Neural cell (in vitro differentiated cells): ENCODE results near the gene ZNF516. TPM values are rescaled to one million over a fixed set of nuclear protein-coding genes. Genes with fewer than 3 reads are reported as not detected.

Source experiments
- H2AFZ ChIP-seq: fragments of 200-600, 300-800 bp; sonication (generic), shearing (Covaris generic); 2 replicates; pipeline ENCODE4 v1.6.0; 2014; ENCODE audit warnings: low read depth, mild to moderate bottlenecking, antibody characterized with exemption, low read length, moderate library complexity
- H3F3A ChIP-seq: fragments of 200-600 bp; shearing (Covaris generic); 2 replicates; pipeline ENCODE4 v1.6.1; 2016; ENCODE audit warnings: mild to moderate bottlenecking, moderate library complexity, mixed read lengths, antibody characterized with exemption, low read length; ENCODE audit not compliant: insufficient read depth, poor library complexity, severe bottlenecking
- H3K27ac ChIP-seq: fragments of 200-600, 300-800 bp; sonication (generic), shearing (Covaris generic); 2 replicates; pipeline ENCODE4 v1.5.1; 2014; ENCODE audit warnings: mild to moderate bottlenecking, low read length, moderate library complexity
- H3K27me3 ChIP-seq: fragments of 300-800, 200-600 bp; sonication (generic), shearing (Covaris generic); 2 replicates; pipeline ENCODE4 v1.6.0; 2014; ENCODE audit warnings: mild to moderate bottlenecking, low read depth, low read length, moderate library complexity; ENCODE audit not compliant: insufficient read depth
- H3K36me3 ChIP-seq: fragments of 300-800, 200-600 bp; sonication (generic), shearing (Covaris generic); 2 replicates; pipeline ENCODE4 v1.5.1; 2014; ENCODE audit warnings: mild to moderate bottlenecking, antibody characterized with exemption, low read length, moderate library complexity; ENCODE audit not compliant: insufficient read depth
- H3K4me2 ChIP-seq: fragments of 300-800, 200-600 bp; sonication (generic), shearing (Covaris generic); 2 replicates; pipeline ENCODE4 v1.6.0; 2014; ENCODE audit warnings: mild to moderate bottlenecking, low read length
- H3K4me3 ChIP-seq: fragments of 300-800, 200-600 bp; sonication (generic), shearing (Covaris generic); 2 replicates; pipeline ENCODE4 v1.5.1; 2014; ENCODE audit warnings: mild to moderate bottlenecking, low read length, moderate library complexity
- H3K79me2 ChIP-seq: fragments of 200-600 bp; shearing (Covaris generic); replicated peaks from 2 replicates; pipeline ENCODE4 v1.6.0; 2014; ENCODE audit warnings: mild to moderate bottlenecking, low read length, moderate library complexity; ENCODE audit not compliant: insufficient read depth
- H3K9ac ChIP-seq: fragments of 300-800, 200-600 bp; sonication (generic), shearing (Covaris generic); 2 replicates; pipeline ENCODE4 v1.6.1; 2016; ENCODE audit warnings: mild to moderate bottlenecking, low read length, mixed read lengths
- H3K9me2 ChIP-seq: fragments of 200-600 bp; shearing (Covaris generic); 2 replicates; pipeline ENCODE4 v1.6.1; 2016; ENCODE audit warnings: mild to moderate bottlenecking, low read length, mixed read lengths; ENCODE audit not compliant: insufficient read depth
- H3K9me3 ChIP-seq: fragments of 200-600, 300-800 bp; sonication (generic), shearing (Covaris generic); 2 replicates; pipeline ENCODE4 v1.6.1; 2016; ENCODE audit warnings: mild to moderate bottlenecking, mixed run types, low read length, moderate library complexity, mixed read lengths
- H4K20me1 ChIP-seq: fragments of 200-600 bp; shearing (Covaris generic); 2 replicates; pipeline ENCODE4 v1.6.1; 2016; ENCODE audit warnings: mild to moderate bottlenecking, mixed run types; ENCODE audit not compliant: insufficient read depth
- MXI1 ChIP-seq: fragments of 450-650 bp; conservative IDR thresholded peaks from 2 replicates; pipeline ENCODE4 v1.6.1; 2014; ENCODE audit warnings: antibody characterized with exemption, mild to moderate bottlenecking; ENCODE audit not compliant: poor library complexity, severe bottlenecking
- POLR2AphosphoS5 ChIP-seq: IDR thresholded peaks from 2 replicates; pipeline ENCODE4 v1.6.1; 2012
- SMC3 ChIP-seq: fragments of 450-650 bp; conservative IDR thresholded peaks from 2 replicates; pipeline ENCODE4 v1.6.1; 2014; ENCODE audit warnings: antibody characterized with exemption, mild to moderate bottlenecking, moderate library complexity; ENCODE audit not compliant: poor library complexity
- TAF1 ChIP-seq: IDR thresholded peaks from 2 replicates; pipeline ENCODE4 v1.6.1; 2012; ENCODE audit warnings: low read depth
- polyA plus RNA-seq: library from polyadenylated mRNA; depleted of rRNA; stranded (reverse); fragments of >200 nt; gene quantifications from 2 replicates; pipeline ENCODE4 v1.2.3, GENCODE V29; 2014
- TF ChIP-seq, protein P1 (sequence below): IDR thresholded peaks from 2 replicates; pipeline ENCODE4 v1.6.1; 2012; ENCODE audit warnings: borderline replicate concordance
- TF ChIP-seq, protein P2 (sequence below): fragments of 450-650 bp; IDR thresholded peaks from 2 replicates; pipeline ENCODE4 v1.5.1; 2014; ENCODE audit warnings: antibody characterized with exemption, mild to moderate bottlenecking, moderate library complexity; ENCODE audit not compliant: poor library complexity, severe bottlenecking

The ZNF516 gene
- polyA plus RNA-seq, 1 donor from 2014 or later, result 11.5 TPM

- no peaks in the 10 kb centered on the region for H4K20me1 ChIP-seq
- no peak overlapping the region for H3K4me3 ChIP-seq
- no peaks in the 10 kb centered on the region for H3K79me2 ChIP-seq
- no peaks in the 10 kb centered on the region for H3K9me2 ChIP-seq
- no peaks in the 10 kb centered on the region for H3F3A ChIP-seq
- H3K27me3 ChIP-seq, result no peaks in the 10 kb centered on the region
- no peaks in the 10 kb centered on the region for H3K36me3 ChIP-seq
- no peaks in the 10 kb centered on the region for H3K9me3 ChIP-seq
- H3K9ac ChIP-seq, result no peak overlapping the region
- H3K27ac ChIP-seq, result no peak overlapping the region
- TF ChIP-seq MXI1, result no peak
- TF ChIP-seq, protein P1, sequence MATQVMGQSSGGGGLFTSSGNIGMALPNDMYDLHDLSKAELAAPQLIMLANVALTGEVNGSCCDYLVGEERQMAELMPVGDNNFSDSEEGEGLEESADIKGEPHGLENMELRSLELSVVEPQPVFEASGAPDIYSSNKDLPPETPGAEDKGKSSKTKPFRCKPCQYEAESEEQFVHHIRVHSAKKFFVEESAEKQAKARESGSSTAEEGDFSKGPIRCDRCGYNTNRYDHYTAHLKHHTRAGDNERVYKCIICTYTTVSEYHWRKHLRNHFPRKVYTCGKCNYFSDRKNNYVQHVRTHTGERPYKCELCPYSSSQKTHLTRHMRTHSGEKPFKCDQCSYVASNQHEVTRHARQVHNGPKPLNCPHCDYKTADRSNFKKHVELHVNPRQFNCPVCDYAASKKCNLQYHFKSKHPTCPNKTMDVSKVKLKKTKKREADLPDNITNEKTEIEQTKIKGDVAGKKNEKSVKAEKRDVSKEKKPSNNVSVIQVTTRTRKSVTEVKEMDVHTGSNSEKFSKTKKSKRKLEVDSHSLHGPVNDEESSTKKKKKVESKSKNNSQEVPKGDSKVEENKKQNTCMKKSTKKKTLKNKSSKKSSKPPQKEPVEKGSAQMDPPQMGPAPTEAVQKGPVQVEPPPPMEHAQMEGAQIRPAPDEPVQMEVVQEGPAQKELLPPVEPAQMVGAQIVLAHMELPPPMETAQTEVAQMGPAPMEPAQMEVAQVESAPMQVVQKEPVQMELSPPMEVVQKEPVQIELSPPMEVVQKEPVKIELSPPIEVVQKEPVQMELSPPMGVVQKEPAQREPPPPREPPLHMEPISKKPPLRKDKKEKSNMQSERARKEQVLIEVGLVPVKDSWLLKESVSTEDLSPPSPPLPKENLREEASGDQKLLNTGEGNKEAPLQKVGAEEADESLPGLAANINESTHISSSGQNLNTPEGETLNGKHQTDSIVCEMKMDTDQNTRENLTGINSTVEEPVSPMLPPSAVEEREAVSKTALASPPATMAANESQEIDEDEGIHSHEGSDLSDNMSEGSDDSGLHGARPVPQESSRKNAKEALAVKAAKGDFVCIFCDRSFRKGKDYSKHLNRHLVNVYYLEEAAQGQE, result no peak
- TF ChIP-seq SMC3, result no peak
- TF ChIP-seq POLR2AphosphoS5, result no peak
- no peak for TF ChIP-seq TAF1
- TF ChIP-seq, protein P2, sequence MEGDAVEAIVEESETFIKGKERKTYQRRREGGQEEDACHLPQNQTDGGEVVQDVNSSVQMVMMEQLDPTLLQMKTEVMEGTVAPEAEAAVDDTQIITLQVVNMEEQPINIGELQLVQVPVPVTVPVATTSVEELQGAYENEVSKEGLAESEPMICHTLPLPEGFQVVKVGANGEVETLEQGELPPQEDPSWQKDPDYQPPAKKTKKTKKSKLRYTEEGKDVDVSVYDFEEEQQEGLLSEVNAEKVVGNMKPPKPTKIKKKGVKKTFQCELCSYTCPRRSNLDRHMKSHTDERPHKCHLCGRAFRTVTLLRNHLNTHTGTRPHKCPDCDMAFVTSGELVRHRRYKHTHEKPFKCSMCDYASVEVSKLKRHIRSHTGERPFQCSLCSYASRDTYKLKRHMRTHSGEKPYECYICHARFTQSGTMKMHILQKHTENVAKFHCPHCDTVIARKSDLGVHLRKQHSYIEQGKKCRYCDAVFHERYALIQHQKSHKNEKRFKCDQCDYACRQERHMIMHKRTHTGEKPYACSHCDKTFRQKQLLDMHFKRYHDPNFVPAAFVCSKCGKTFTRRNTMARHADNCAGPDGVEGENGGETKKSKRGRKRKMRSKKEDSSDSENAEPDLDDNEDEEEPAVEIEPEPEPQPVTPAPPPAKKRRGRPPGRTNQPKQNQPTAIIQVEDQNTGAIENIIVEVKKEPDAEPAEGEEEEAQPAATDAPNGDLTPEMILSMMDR, result no peak
- no peak overlapping the region for H3K4me2 ChIP-seq
- H2AFZ ChIP-seq, result no peak overlapping the region
Measured at GRCh38 chr18:76319366-76319765, 175.7 kb downstream of the ZNF516 start.

GRCh38 chr18:76318607-76319006 is 176.4 kb downstream of the ZNF516 start:
- TF ChIP-seq POLR2AphosphoS5, result no peak
- TF ChIP-seq, protein P1, result no peak
- no peak for TF ChIP-seq TAF1
- H2AFZ ChIP-seq, result no peak overlapping the region
- no peaks in the 10 kb centered on the region for H3K36me3 ChIP-seq
- H3F3A ChIP-seq, result no peaks in the 10 kb centered on the region
- no peaks in the 10 kb centered on the region for H3K27me3 ChIP-seq
- no peak overlapping the region for H3K27ac ChIP-seq
- H3K4me3 ChIP-seq, result no peak overlapping the region
- no peak overlapping the region for H3K9ac ChIP-seq
- H4K20me1 ChIP-seq, result no peaks in the 10 kb centered on the region
- no peaks in the 10 kb centered on the region for H3K79me2 ChIP-seq
- no peaks in the 10 kb centered on the region for H3K9me3 ChIP-seq
- no peaks in the 10 kb centered on the region for H3K9me2 ChIP-seq
- no peak overlapping the region for H3K4me2 ChIP-seq
